ENCODE data around the gene PPP3CA. TPM values are rescaled to one million over a fixed set of nuclear protein-coding genes. Genes with fewer than 3 reads are reported as not detected.

The PPP3CA gene
- total and polyA plus RNA-seq, 2 experiments from 2014 or later, result 27.0 to 45.2 TPM

GRCh38 chr4:101315786-101316185 is 31.5 kb downstream of the PPP3CA start (continued):
- TF ChIP-seq EZH2phosphoT487 (IDR thresholded peaks at IDR 0.05; ENCODE audit: unreplicated experiment) (no peak), JUNB (IDR thresholded peaks at IDR 0.05; ENCODE audit: unreplicated experiment) (no peak)

DNA sequence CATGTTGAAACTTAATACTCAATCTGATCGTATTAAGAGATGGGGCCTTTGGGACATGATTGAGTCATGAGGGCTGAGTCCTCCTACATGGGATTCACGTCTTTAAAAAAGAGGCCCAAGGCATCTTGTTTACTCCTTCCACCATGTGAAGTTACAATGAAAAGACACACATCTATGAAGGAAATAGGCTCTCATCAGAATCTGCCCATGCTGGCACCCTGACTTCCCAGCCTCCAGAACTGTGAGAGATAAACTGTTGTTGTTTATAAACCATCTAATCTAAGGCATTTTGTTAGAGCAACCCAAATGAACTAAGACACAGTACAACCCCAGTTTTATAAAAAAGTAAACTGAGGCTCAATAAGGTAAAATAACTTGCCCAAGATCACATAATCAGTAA is 32.3 kb downstream of the PPP3CA start:
- no peaks in the 10 kb centered on the region for H3K27me3 Mint-ChIP-seq (ENCODE audit: insufficient read depth, low read depth, poor library complexity)
- H3K27ac Mint-ChIP-seq, result no peak overlapping the region
- H3K9me3 Mint-ChIP-seq, result no peaks in the 10 kb centered on the region
- Histone ChIP-seq H3F3A (replicated peaks; ENCODE audit: low read depth) (no peaks in the 10 kb centered on the region), H3K9me2 (ENCODE audit: insufficient read depth) (no peaks in the 10 kb centered on the region), H3K36me3 (ENCODE audit: insufficient read depth) (no peaks in the 10 kb centered on the region), H3K27me3 (ENCODE audit: insufficient read depth) (no peaks in the 10 kb centered on the region), H3K27ac (ENCODE audit: low read depth) (no peak overlapping the region), H2AFZ (no peak overlapping the region), H3K4me2 (no peak overlapping the region), H3K4me3 (no peak overlapping the region), H3K79me2 (replicated peaks; ENCODE audit: insufficient read depth) (peaks cover 71% of the 10 kb centered on the region), H4K20me1 (replicated peaks; ENCODE audit: insufficient read depth) (no peaks in the 10 kb centered on the region), H3K4me1 (ENCODE audit: insufficient read depth) (0 out of 2 replicates have a peak, but pooled peaks cover 6% of the 10 kb centered on the region)
- no peak overlapping the region for H3K4me3 Mint-ChIP-seq
- H3K36me3 Mint-ChIP-seq (ENCODE audit: low read depth), result peaks cover 11% of the 10 kb centered on the region; the same call in 2 of the 3 replicates
- H3K4me1 Mint-ChIP-seq, result peaks cover 15% of the 10 kb centered on the region; the same call in 2 of the 3 replicates
- no peak for DNase-seq (ENCODE audit: low spot score)
- TF ChIP-seq STAT1 (IDR thresholded peaks at IDR 0.05; ENCODE audit: unreplicated experiment), result no peak
- TF ChIP-seq EZH2phosphoT487 (IDR thresholded peaks at IDR 0.05; ENCODE audit: unreplicated experiment), result no peak
- TF ChIP-seq JUNB (IDR thresholded peaks at IDR 0.05; ENCODE audit: unreplicated experiment), result no peak
- no peak for TF ChIP-seq NANOG (IDR thresholded peaks at IDR 0.05; ENCODE audit: borderline replicate concordance)
- no peak for TF ChIP-seq ZNF114 (CRISPR knock-in tag; IDR thresholded peaks at IDR 0.05)
- TF ChIP-seq ZNF331 (CRISPR knock-in tag; IDR thresholded peaks at IDR 0.05; ENCODE audit: low read depth), result no peak
- ATAC-seq, result no peak

- Mint-ChIP-seq H3K27me3 (ENCODE audit: insufficient read depth, low read depth, poor library complexity) (no peaks in the 10 kb centered on the region), H3K36me3 (ENCODE audit: low read depth) (no peaks in the 10 kb centered on the region), H3K27ac (no peak overlapping the region; the same call in 1 of the 2 replicates), H3K9me3 (no peaks in the 10 kb centered on the region), H3K4me3 (no peak overlapping the region), H3K4me1 (peaks cover 41% of the 10 kb centered on the region)
- no peak for ATAC-seq
- no peaks in the 10 kb centered on the region for H3F3A ChIP-seq (replicated peaks; ENCODE audit: low read depth)
- peaks cover 27% of the 10 kb centered on the region for H3K4me1 ChIP-seq (ENCODE audit: insufficient read depth)
- no peak overlapping the region for H3K27ac ChIP-seq (ENCODE audit: low read depth)
- no peaks in the 10 kb centered on the region for H3K9me2 ChIP-seq (ENCODE audit: insufficient read depth)
- H2AFZ ChIP-seq, result no peak overlapping the region
- H3K27me3 ChIP-seq (ENCODE audit: insufficient read depth), result no peaks in the 10 kb centered on the region
- no peaks in the 10 kb centered on the region for H3K36me3 ChIP-seq (ENCODE audit: insufficient read depth)
- H4K20me1 ChIP-seq (replicated peaks; ENCODE audit: insufficient read depth), result no peaks in the 10 kb centered on the region
- H3K4me2 ChIP-seq, result no peak overlapping the region
- H3K4me3 ChIP-seq, result no peak overlapping the region
- no peak for DNase-seq (ENCODE audit: low spot score)
- peaks cover 46% of the 10 kb centered on the region; the same call in 1 of the 2 replicates for H3K79me2 ChIP-seq (replicated peaks; ENCODE audit: insufficient read depth)
- no peak for TF ChIP-seq JUNB (IDR thresholded peaks at IDR 0.05; ENCODE audit: unreplicated experiment)
- TF ChIP-seq POLR2AphosphoS5 (IDR thresholded peaks at IDR 0.05; ENCODE audit: low read depth), result no peak
- TF ChIP-seq ZNF114 (CRISPR knock-in tag; IDR thresholded peaks at IDR 0.05), result no peak
- TF ChIP-seq STAT1 (IDR thresholded peaks at IDR 0.05; ENCODE audit: unreplicated experiment), result no peak
- TF ChIP-seq, protein P1, sequence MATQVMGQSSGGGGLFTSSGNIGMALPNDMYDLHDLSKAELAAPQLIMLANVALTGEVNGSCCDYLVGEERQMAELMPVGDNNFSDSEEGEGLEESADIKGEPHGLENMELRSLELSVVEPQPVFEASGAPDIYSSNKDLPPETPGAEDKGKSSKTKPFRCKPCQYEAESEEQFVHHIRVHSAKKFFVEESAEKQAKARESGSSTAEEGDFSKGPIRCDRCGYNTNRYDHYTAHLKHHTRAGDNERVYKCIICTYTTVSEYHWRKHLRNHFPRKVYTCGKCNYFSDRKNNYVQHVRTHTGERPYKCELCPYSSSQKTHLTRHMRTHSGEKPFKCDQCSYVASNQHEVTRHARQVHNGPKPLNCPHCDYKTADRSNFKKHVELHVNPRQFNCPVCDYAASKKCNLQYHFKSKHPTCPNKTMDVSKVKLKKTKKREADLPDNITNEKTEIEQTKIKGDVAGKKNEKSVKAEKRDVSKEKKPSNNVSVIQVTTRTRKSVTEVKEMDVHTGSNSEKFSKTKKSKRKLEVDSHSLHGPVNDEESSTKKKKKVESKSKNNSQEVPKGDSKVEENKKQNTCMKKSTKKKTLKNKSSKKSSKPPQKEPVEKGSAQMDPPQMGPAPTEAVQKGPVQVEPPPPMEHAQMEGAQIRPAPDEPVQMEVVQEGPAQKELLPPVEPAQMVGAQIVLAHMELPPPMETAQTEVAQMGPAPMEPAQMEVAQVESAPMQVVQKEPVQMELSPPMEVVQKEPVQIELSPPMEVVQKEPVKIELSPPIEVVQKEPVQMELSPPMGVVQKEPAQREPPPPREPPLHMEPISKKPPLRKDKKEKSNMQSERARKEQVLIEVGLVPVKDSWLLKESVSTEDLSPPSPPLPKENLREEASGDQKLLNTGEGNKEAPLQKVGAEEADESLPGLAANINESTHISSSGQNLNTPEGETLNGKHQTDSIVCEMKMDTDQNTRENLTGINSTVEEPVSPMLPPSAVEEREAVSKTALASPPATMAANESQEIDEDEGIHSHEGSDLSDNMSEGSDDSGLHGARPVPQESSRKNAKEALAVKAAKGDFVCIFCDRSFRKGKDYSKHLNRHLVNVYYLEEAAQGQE (IDR thresholded peaks at IDR 0.05; ENCODE audit: unreplicated experiment), result no peak
- TF ChIP-seq NANOG (IDR thresholded peaks at IDR 0.05; ENCODE audit: borderline replicate concordance), result no peak
- TF ChIP-seq EZH2 (IDR thresholded peaks at IDR 0.05; ENCODE audit: low read depth, unreplicated experiment), result no peak
- TF ChIP-seq EZH2phosphoT487 (IDR thresholded peaks at IDR 0.05; ENCODE audit: unreplicated experiment), result no peak
- no peak for TF ChIP-seq ETS1 (IDR thresholded peaks at IDR 0.05)
- TF ChIP-seq, protein P2, sequence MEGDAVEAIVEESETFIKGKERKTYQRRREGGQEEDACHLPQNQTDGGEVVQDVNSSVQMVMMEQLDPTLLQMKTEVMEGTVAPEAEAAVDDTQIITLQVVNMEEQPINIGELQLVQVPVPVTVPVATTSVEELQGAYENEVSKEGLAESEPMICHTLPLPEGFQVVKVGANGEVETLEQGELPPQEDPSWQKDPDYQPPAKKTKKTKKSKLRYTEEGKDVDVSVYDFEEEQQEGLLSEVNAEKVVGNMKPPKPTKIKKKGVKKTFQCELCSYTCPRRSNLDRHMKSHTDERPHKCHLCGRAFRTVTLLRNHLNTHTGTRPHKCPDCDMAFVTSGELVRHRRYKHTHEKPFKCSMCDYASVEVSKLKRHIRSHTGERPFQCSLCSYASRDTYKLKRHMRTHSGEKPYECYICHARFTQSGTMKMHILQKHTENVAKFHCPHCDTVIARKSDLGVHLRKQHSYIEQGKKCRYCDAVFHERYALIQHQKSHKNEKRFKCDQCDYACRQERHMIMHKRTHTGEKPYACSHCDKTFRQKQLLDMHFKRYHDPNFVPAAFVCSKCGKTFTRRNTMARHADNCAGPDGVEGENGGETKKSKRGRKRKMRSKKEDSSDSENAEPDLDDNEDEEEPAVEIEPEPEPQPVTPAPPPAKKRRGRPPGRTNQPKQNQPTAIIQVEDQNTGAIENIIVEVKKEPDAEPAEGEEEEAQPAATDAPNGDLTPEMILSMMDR (conservative IDR thresholded peaks at IDR 0.05; ENCODE audit: low read depth in 2 of 2), result no peak
Measured at GRCh38 chr4:101309925-101310324, 37.4 kb downstream of the PPP3CA start.
